Upper lobe of left lung (tissue), 4 donors: ENCODE data around the gene VPS13D.
A peak's percentile ranks its signal among the peaks of the same experiment; 100 is the strongest.

Source experiments
- CTCF ChIP-seq, 6 experiments: fragments of 450-650 bp in 4 of 6; fragments of 200-600 bp in 2 of 6; sonication (generic) in 2 of 6; IDR thresholded peaks; one replicate each; pipeline ENCODE4 v1.5.1; 2016 to 2019; ENCODE audit warnings: antibody characterized with exemption in 6 of 6
- POLR2A ChIP-seq, 4 donors: fragments of 450-650 bp; IDR thresholded peaks; one replicate each; pipeline ENCODE4 v1.5.1; 2016 to 2017; ENCODE audit warnings: antibody characterized with exemption in 4 of 4, mild to moderate bottlenecking in 2 of 4
- POLR2AphosphoS5 ChIP-seq, 2 donors: sonication (generic); formaldehyde crosslinking; IDR thresholded peaks; one replicate each; pipeline ENCODE4 v1.5.1; 2017; ENCODE audit warnings: antibody characterized with exemption in 2 of 2

GRCh38 chr1:12339396-12339795 is 109.6 kb downstream of the VPS13D start:
- TF ChIP-seq POLR2A (IDR thresholded peaks at IDR 0.05): no peak
- TF ChIP-seq CTCF (IDR thresholded peaks at IDR 0.05): peak in 1 of 6 experiments; percentile 7
- TF ChIP-seq POLR2AphosphoS5 (IDR thresholded peaks at IDR 0.05): no peak
